ENCODE measurements around the gene CHM. TPM values are rescaled to one million over a fixed set of nuclear protein-coding genes. Genes with fewer than 3 reads are reported as not detected.
"Not testable (repeated sequence)": the region's sequence is repeated elsewhere in the genome, so short reads cannot be mapped to it uniquely, and the experiment has no call there.

The CHM gene, protein sequence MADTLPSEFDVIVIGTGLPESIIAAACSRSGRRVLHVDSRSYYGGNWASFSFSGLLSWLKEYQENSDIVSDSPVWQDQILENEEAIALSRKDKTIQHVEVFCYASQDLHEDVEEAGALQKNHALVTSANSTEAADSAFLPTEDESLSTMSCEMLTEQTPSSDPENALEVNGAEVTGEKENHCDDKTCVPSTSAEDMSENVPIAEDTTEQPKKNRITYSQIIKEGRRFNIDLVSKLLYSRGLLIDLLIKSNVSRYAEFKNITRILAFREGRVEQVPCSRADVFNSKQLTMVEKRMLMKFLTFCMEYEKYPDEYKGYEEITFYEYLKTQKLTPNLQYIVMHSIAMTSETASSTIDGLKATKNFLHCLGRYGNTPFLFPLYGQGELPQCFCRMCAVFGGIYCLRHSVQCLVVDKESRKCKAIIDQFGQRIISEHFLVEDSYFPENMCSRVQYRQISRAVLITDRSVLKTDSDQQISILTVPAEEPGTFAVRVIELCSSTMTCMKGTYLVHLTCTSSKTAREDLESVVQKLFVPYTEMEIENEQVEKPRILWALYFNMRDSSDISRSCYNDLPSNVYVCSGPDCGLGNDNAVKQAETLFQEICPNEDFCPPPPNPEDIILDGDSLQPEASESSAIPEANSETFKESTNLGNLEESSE
- 42.1 TPM for total RNA-seq

DNA sequence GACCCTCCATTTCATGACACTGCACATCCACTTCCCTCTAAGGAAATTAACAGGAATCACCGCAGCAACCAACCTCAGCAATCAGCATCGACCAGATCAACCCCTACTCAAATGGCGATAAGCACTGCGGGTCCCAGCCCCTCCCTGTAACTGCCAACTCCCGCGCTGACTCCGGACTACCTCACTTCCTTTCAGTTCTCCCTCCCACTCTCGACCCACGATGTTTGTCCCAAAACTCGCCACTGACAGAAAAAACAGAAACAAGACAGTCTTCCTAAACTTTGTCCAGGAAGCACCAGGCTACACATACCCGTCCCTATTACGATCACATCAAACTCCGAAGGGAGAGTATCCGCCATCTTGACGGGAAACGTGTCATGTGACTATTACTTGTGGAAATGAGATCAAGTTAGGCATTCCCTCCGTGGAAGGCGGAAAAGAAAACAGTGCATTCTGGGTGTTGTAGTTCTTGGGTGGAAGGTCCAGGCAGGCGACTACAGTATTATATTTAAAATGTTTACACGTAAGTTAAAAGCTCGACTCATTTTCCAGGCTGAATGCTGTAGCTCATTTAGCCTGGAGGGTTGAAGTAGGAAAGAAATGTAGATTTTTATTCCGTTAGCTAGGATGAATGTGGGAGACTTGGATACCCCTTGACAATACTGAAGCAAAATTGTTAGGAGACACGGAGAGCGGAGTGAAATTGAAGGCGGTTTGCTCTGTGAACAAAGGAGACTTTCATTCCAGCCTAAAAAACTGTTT, at the start of gene CHM:
CHM (minus strand) TSS at position 385 of the 762 bp plus-strand sequence; CDS start at position 359, 26 bp downstream.
- no peak for DNase-seq

GRCh38 chrX:86078650-86079049, 31.3 kb upstream of the CHM start:
- DNase-seq: no peak

GRCh38 chrX:86066998-86067397, 19.6 kb upstream of the CHM start:
- DNase-seq: no peak

DNA sequence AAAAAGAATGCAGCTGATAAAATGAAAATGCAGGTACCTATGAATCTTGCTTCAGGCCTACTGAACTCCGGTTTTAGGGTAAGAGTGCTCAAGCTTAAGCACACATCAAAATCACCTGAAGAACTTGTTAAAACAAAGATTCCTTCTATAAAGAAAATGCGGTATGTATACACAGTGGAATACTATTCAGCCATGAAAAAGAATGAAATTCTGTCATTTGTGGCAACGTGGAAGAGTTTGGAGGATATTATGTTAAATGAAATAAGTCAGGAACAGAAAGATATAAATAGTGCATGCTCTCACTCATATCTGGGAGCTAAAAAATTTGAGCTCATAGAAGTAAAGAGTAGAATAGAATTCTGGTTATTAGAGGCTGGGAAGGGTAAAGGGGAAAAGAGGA, 14.0 kb upstream of the CHM start:
- no peak for DNase-seq

DNA sequence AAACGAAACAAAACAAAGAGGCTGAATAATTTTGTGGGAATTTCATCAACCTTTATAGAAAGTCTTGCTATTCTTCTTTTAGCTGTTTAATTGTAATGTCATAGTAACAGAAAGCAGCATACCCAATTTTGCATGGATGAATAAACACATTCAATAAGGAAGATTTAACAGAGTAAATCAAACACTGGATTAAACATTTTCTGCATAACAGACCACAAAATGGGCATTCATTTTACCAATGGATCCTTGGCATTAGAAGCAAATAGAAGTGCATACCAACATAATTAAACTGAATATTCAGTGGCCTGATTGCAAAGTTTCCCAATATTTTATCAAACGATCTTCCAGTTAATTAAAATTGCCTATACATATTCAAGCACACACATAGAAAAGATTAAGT, 4.4 kb upstream of the CHM start:
- no peak for DNase-seq

- no peak for DNase-seq
These were observed 550 bp upstream of the CHM start for GRCh38 chrX:86047936-86048280.

- DNase-seq: no peak
These were observed 3.1 kb downstream of the CHM start for GRCh38 chrX:86044216-86044615.

DNA sequence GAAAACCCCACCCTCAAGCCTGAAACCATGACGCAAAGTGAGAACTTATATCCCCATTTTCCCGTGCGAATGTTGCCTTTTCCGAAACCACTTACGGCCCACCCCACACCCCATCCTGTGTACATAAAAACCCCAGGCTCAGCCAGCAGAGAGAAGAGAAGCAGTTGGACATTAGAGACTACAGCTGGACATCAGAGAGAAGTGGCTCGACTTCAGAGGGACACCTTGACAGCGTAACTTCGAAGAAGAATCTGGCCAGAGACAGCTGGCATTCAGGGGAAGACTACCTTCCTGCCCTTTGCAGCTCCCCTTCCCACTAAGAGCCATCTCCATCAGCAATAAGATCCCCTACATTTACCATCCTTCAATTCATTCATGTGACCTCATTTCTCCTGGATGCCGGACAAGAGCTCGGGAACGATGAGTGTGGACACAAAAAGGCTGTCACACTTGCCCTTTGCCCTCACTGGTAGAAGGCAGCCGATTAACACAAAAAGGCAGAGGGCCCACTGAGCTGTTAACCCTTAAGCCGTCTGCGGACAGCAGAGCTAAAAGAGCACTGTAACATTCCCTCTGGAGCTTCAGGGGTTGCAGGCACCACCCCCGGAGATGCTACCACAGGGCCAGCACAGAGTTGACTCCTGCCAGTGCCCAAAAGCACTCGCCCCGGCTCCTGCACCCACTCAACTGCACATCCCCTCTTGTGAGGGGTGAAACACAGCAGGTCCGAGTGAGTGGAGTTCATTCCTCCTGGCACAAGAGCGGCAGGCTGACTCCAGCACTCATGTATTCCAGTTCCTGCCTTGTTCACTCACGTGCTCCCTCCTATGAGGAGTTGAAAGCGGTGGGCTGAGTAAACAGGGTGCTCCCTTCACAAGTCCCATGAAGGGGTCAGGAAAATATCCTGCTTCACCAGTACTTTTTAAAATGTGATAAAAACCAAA, 7.5 kb downstream of the CHM start:
- no peak for DNase-seq

GRCh38 chrX:86033385-86033784, 14.0 kb downstream of the CHM start:
- no peak for DNase-seq

DNA sequence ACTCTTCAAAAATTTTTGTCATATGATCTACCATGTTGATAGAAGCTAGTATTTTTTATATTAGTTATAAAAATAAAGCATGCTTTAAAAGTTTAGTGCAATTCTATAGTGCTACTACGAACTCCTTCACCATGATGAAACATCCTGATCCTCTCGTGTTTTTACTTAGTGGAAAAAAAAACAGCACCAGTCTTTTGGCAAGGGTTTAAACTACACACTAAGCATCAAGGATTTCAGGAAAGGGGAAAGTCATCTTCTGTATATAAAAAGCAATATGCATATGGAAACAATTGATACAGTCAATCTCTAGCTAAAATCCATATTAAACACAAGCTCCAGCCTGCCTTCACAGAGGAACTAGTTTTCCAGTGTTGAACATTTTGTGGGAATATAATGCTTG, 18.7 kb downstream of the CHM start:
- no peak for DNase-seq

- no peak for DNase-seq
These were observed 23.5 kb downstream of the CHM start for GRCh38 chrX:86023811-86024210.

GRCh38 chrX:86021652-86022289, 25.6 kb downstream of the CHM start:
- DNase-seq: no peak

- no peak for DNase-seq
These were observed 31.2 kb downstream of the CHM start for GRCh38 chrX:86016139-86016538.

DNA sequence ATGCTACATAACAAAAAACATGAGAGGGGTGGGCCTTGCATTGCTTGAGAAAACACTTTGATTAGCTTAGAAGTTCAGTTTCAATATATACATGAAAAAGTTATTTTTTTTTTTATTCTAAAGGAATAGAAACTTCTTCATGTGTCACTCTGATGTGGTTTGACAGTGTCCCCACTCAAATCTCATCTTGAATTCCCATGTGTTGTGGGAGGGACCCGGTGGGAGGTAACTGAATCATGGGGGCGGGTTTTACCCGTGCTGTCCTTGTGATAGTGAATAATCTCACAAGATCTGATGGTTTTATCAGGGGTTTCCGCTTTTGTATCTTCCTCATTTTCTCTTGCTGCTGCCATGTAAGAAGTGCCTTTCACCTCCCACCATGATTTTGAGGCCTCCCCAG, 32.4 kb downstream of the CHM start:
- not testable (repeated sequence) for DNase-seq

GRCh38 chrX:86014421-86014820, 32.9 kb downstream of the CHM start:
- no peak for DNase-seq

DNA sequence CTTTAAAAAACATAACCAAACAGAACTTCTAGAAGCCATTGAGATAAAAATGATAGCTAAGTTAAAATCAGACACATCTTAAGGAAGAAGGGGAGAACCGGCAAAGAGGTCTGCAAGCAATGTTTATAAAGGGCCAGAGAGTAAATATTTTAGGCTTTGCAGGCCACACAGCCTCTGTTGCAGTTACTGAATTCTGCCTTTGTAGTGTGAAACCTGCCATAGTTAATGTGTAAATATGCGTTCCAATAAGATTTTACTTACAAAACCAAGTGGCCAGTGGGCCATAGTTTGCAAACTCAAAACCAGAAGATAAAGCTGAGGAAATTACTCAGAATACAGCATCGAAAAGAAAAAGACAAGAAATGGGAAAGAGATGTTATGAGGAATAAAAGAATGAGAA, 33.6 kb downstream of the CHM start:
- no peak for DNase-seq

DNA sequence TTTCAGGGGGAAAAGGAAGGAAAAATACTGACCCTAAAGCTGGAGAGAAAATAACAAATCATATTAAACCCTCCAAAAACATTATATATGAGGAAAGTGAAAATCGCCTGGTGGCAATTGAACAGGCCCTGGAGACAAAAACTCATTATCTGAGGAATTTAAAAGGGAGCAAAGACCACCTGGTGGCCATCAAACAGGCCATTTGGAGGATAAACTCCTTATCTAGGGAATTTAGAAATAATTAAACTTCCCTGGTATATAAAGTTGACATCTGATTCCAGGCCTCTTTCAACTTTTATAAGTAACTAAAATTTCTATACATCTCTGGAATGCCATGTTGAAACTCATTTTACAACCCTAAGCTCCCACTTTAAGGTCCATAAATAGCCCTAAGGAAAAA, 35.2 kb downstream of the CHM start:
- DNase-seq: no peak

DNA sequence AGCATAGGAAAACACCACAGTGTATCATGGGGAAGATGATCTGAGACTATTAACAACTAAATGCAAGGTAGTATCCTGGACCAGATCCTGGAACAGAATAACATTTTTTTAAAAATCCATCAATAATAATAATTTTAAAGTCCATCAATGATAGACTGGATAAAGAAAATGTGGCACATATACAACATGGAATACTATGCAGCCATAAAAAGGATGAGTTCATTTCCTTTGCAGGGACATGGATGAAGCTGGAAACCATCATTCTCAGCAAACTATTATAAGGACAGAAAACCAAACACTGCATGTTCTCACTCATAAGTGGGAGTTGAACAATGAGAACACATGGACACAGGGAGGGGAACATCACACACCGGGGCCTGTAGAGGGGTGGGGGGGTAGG, 37.6 kb downstream of the CHM start:
- DNase-seq: not testable (repeated sequence)

GRCh38 chrX:86007891-86008290, 39.5 kb downstream of the CHM start:
- DNase-seq: not testable (repeated sequence)

- DNase-seq: no peak
These were observed 45.1 kb downstream of the CHM start for GRCh38 chrX:86002076-86002896.

DNA sequence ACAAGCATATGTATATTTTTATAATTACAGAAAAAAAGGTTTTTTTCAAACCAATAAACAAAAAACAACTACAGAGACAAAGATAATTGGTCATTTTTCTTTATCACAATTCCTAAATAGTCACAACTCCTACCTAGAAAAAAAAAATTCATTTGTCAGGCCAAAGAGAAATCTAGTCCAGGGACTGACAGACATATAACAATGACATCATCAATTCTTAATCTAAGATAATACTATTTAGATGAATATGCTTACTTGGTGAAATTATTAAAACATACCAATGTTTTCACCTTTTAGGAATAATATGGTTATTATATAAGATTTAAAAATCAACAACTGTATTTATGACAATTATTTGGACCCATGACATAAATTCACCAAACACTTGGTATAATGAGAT, 48.4 kb downstream of the CHM start:
- no peak for DNase-seq
